ENCODE results near the gene CPD. TPM values are rescaled to one million over a fixed set of nuclear protein-coding genes. Genes with fewer than 3 reads are reported as not detected.

Gene CPD
- total and polyA plus RNA-seq, 2 of the 13 experiments (the other 11 are each of a cell fraction or from before 2014, with no cell fraction given): 46.1 to 72.3 TPM

DNA sequence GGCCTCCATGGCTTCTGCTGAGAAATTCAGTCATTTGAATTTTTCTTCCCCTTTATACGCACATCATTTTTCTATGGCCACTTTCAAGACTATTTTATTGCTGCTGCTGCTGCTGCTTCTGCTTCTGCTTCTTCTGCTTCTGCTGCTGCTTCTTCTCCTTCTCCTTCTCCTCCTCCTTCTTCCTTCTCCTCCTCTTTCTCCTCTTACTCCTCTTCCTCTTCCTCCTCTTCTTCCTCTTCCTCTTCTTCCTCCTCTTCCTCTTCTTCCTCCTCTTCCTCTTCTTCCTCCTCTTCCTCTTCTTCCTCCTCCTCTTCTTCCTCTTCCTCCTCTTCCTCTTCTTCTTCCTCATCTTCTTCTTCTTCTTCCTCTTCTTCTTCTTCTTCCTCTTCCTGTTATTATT is 22.4 kb downstream of the CPD start:
- no peak overlapping the region for H3K4me3 ChIP-seq (replicated peaks in 1 of 3; ENCODE audit: insufficient read depth in 1 of 3, low read depth in 2 of 3, low read length in 3 of 3)
- H3K9ac ChIP-seq (ENCODE audit: insufficient read depth, low read depth, low read length): no peak overlapping the region
- H3K36me3 ChIP-seq (replicated peaks in 1 of 2; ENCODE audit: control insufficient read depth in 1 of 2, insufficient read depth in 2 of 2, low read length in 2 of 2): peaks cover 1 to 3% of the 10 kb centered on the region in 2 experiments; a peak in 2 of 5 replicates
- ATAC-seq (no peak), DNase-seq (ENCODE audit: low spot score) (no peak), FAIRE-seq (no peak)
- peaks cover 50% of the 10 kb centered on the region for H3K79me2 ChIP-seq (ENCODE audit: insufficient read depth, low read length)
- intact Hi-C loops (cut with micrococcal nuclease; ENCODE audit: unreplicated experiment) (no loop called here), in situ Hi-C loops (cut with HindIII; ENCODE audit: extremely low pct_ligation_motif_present, low pct_unique_long_range_greater_than_20kb) (no loop called here)
- H3K9me3 ChIP-seq (ENCODE audit: low read length): no peaks in the 10 kb centered on the region
- POLR2A ChIA-PET: no interaction called here
- H3K4me2 ChIP-seq (ENCODE audit: low read depth, low read length): no peak overlapping the region
- 100% methylated on average over 1 of the region's 1 CpG for WGBS (ENCODE audit: low lambda C conversion rate)
- CTCF ChIA-PET (ENCODE audit: low intra/inter-chr PET ratio, low total read pairs): no interaction called here
- H2AFZ ChIP-seq (ENCODE audit: low read length): no peak overlapping the region
- no peaks in the 10 kb centered on the region for H4K20me1 ChIP-seq (ENCODE audit: insufficient read depth, low read length)
- H3K4me1 ChIP-seq (ENCODE audit: insufficient read depth, low read length): peaks cover 34% of the 10 kb centered on the region
- no peak overlapping the region for H3K27ac ChIP-seq (ENCODE audit: extremely low read length, insufficient read depth, low read length)
- BruUV-seq (replicated peaks): no TSS peak
- TF ChIP-seq TEAD2 (CRISPR knock-in tag; IDR thresholded peaks at IDR 0.05): no peak
- TF ChIP-seq ZNF282 (IDR thresholded peaks at IDR 0.05; ENCODE audit: partially characterized antibody): no peak
- TF ChIP-seq CBX2 (IDR thresholded peaks at IDR 0.05; ENCODE audit: low read depth, low read length): no peak
- no peak for TF ChIP-seq CBX2 (CRISPR knock-in tag; IDR thresholded peaks at IDR 0.05; ENCODE audit: low read depth)
- TF ChIP-seq, protein P1, sequence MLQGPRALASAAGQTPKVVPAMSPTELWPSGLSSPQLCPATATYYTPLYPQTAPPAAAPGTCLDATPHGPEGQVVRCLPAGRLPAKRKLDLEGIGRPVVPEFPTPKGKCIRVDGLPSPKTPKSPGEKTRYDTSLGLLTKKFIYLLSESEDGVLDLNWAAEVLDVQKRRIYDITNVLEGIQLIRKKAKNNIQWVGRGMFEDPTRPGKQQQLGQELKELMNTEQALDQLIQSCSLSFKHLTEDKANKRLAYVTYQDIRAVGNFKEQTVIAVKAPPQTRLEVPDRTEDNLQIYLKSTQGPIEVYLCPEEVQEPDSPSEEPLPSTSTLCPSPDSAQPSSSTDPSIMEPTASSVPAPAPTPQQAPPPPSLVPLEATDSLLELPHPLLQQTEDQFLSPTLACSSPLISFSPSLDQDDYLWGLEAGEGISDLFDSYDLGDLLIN (CRISPR knock-in tag; IDR thresholded peaks at IDR 0.05; ENCODE audit: borderline replicate concordance): no peak
- no peak for TF ChIP-seq ZNF841 (CRISPR knock-in tag; IDR thresholded peaks at IDR 0.05; ENCODE audit: borderline replicate concordance)
- TF ChIP-seq, protein P2, sequence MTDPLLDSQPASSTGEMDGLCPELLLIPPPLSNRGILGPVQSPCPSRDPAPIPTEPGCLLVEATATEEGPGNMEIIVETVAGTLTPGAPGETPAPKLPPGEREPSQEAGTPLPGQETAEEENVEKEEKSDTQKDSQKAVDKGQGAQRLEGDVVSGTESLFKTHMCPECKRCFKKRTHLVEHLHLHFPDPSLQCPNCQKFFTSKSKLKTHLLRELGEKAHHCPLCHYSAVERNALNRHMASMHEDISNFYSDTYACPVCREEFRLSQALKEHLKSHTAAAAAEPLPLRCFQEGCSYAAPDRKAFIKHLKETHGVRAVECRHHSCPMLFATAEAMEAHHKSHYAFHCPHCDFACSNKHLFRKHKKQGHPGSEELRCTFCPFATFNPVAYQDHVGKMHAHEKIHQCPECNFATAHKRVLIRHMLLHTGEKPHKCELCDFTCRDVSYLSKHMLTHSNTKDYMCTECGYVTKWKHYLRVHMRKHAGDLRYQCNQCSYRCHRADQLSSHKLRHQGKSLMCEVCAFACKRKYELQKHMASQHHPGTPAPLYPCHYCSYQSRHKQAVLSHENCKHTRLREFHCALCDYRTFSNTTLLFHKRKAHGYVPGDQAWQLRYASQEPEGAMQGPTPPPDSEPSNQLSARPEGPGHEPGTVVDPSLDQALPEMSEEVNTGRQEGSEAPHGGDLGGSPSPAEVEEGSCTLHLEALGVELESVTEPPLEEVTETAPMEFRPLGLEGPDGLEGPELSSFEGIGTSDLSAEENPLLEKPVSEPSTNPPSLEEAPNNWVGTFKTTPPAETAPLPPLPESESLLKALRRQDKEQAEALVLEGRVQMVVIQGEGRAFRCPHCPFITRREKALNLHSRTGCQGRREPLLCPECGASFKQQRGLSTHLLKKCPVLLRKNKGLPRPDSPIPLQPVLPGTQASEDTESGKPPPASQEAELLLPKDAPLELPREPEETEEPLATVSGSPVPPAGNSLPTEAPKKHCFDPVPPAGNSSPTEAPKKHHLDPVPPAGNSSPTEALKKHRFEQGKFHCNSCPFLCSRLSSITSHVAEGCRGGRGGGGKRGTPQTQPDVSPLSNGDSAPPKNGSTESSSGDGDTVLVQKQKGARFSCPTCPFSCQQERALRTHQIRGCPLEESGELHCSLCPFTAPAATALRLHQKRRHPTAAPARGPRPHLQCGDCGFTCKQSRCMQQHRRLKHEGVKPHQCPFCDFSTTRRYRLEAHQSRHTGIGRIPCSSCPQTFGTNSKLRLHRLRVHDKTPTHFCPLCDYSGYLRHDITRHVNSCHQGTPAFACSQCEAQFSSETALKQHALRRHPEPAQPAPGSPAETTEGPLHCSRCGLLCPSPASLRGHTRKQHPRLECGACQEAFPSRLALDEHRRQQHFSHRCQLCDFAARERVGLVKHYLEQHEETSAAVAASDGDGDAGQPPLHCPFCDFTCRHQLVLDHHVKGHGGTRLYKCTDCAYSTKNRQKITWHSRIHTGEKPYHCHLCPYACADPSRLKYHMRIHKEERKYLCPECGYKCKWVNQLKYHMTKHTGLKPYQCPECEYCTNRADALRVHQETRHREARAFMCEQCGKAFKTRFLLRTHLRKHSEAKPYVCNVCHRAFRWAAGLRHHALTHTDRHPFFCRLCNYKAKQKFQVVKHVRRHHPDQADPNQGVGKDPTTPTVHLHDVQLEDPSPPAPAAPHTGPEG (CRISPR knock-in tag; IDR thresholded peaks at IDR 0.05): no peak
- no peak for TF ChIP-seq BRCA1 (CRISPR knock-in tag; IDR thresholded peaks at IDR 0.05)
- TF ChIP-seq, protein P3, sequence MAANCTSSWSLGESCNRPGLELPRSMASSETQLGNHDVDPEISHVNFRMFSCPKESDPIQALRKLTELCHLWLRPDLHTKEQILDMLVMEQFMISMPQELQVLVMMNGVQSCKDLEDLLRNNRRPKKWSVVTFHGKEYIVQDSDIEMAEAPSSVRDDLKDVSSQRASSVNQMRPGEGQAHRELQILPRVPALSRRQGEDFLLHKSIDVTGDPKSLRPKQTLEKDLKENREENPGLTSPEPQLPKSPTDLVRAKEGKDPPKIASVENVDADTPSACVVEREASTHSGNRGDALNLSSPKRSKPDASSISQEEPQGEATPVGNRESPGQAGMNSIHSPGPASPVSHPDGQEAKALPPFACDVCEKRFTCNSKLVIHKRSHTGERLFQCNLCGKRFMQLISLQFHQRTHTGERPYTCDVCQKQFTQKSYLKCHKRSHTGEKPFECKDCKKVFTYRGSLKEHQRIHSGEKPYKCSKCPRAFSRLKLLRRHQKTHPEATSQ (CRISPR knock-in tag; IDR thresholded peaks at IDR 0.05; ENCODE audit: borderline replicate concordance): no peak
- TF ChIP-seq, protein P4, sequence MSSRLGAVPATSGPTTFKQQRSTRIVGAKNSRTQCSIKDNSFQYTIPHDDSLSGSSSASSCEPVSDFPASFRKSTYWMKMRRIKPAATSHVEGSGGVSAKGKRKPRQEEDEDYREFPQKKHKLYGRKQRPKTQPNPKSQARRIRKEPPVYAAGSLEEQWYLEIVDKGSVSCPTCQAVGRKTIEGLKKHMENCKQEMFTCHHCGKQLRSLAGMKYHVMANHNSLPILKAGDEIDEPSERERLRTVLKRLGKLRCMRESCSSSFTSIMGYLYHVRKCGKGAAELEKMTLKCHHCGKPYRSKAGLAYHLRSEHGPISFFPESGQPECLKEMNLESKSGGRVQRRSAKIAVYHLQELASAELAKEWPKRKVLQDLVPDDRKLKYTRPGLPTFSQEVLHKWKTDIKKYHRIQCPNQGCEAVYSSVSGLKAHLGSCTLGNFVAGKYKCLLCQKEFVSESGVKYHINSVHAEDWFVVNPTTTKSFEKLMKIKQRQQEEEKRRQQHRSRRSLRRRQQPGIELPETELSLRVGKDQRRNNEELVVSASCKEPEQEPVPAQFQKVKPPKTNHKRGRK (CRISPR knock-in tag; IDR thresholded peaks at IDR 0.05): 0 out of 2 replicates have a peak, but pooled peaks have one; percentile 40
- no peaks in the 10 kb centered on the region for H3K27me3 ChIP-seq (ENCODE audit: control insufficient read depth in 1 of 2, insufficient read depth in 2 of 2, low read length in 2 of 2)
